Forelimb muscle (tissue), 1 donor: ENCODE data around the gene TMEM50A. TPM values are rescaled to one million over a fixed set of nuclear protein-coding genes. Genes with fewer than 3 reads are reported as not detected.
"Not testable (repeated sequence)": the region's sequence is repeated elsewhere in the genome, so short reads cannot be mapped to it uniquely, and the experiment has no call there.

Source experiments
- DNase-seq: peaks from one replicate; pipeline ENCODE4 v3.0.0-alpha.2; 2013; ENCODE audit warnings: low read depth
- polyA plus RNA-seq: library from polyadenylated mRNA; unstranded; fragments of 120-200 nt; gene quantifications from one replicate; pipeline ENCODE4 v1.2.1, GENCODE V29; 2013; ENCODE audit not compliant: insufficient read length

Gene TMEM50A
- polyA plus RNA-seq, 1 donor = 55.1 TPM

DNA sequence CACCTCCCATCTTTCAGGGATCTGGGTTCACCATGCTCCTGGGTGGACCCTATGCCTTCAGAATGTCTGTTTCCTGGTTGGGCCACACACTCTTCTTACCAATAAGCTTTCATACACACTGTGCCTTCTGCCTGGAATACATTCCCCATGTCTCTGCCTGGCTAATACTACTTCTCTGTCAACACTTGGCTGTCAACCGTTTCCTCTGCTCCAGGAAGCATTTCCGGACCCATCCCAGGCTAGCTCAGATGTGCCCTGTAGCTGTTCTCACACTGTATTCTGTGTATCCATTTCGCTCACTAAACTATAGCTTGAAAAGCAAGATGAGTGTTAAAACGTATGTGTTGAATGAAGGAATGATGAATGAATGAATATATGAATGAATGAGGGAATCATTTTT, 49.0 kb downstream of the TMEM50A start:
- DNase-seq = not testable (repeated sequence)

GRCh38 chr1:25388691-25389090, 50.6 kb downstream of the TMEM50A start:
- DNase-seq = not testable (repeated sequence)

DNA sequence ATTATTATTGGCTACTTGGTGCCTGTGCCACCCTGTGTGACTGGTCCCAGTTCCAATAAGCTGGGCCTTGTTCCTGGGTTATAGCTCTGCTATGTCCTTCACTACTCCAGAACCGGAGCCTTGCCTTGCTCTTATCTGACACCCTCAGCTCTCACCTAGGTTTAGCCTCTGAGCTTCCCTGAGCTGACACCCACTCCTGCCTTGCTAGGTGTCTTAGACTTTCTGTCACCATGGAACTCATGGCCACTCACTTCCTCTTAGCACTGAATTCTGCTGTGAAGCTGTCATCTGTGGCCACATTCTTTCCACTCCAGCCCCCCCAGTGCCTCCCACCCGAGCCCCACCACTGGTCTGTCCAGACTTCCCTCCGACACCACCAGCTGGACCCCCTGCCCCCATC, 51.6 kb downstream of the TMEM50A start:
- DNase-seq = not testable (repeated sequence)

DNA sequence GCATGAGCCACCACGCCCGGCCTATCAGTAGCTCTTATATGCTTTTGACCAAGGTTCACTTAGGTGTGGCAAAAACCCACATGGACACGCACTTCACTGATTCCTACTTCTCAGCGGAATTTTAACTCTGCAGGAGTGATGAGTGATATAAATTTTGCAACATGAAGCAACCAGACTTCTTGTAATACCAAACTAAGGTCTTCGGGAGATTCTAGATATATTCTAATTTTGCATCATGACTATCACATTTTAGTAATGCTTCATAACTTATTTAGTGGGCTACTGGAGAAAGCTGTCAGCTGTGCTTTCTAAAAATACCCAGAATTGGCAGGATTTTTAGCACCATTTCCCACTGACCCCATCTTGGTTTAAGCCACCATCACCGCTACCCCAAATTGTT, 54.7 kb downstream of the TMEM50A start:
- no peak for DNase-seq

- DNase-seq = not testable (repeated sequence)
Observed at GRCh38 chr1:25397549-25397948, 59.4 kb downstream of the TMEM50A start.

DNA sequence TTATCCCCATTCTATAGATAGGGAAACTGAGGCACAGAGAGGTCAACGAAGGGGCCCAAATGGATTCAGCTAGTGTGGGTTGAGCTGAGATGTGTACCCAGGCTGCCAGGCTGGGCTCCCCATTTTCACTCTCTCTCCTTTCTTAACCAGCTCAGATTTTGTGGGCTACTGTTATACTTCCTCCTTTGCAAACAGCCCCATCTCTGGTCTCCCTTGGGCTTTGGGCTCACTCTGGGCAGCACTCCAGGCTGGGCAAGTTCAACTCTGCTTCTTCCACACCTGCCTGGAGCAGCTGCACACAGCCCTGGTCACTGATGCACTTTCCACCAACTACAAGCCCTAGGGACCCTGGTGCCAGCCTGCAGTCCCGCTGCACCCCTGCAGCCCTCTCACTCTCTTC, 59.9 kb downstream of the TMEM50A start:
- not testable (repeated sequence) for DNase-seq

DNA sequence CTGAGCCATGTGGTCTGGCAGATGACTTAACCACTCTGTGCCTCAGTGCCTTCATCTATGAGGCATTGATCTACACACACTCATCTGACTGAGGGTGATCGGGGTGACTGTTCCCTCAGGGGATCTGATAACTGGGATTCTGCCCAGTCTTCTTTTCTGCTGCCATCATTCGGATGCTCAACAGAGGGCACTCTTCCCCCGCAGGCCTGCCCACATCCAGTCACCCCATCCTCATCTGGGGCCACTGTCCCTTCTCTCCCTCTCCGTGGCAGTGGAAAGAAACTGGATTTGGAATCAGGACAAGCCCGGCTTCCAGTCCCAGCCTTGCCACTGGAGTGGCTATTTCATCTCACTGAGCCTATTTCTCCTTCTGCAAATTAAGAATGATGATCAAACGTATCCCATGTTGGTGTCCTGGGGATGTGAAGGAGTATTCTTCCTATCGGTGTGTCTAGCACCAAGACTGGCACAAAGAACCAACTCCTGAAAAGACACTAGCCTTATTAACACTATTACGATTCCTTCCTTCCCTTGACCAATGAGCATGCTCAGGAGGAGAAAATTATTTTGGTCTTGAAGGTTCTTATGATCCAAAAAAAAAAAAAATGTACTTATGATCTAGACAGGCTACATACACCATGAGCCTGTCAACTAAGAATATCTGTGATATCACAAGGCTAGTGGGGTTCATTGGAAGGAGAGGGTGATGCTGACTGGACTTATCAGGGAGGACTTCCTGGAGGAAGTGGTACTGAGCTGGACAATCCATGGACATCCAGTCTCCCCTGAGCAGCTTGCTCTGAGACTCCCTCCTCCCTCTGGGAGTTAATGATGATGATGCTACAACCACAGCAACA, 65.0 kb downstream of the TMEM50A start:
- DNase-seq = not testable (repeated sequence)

DNA sequence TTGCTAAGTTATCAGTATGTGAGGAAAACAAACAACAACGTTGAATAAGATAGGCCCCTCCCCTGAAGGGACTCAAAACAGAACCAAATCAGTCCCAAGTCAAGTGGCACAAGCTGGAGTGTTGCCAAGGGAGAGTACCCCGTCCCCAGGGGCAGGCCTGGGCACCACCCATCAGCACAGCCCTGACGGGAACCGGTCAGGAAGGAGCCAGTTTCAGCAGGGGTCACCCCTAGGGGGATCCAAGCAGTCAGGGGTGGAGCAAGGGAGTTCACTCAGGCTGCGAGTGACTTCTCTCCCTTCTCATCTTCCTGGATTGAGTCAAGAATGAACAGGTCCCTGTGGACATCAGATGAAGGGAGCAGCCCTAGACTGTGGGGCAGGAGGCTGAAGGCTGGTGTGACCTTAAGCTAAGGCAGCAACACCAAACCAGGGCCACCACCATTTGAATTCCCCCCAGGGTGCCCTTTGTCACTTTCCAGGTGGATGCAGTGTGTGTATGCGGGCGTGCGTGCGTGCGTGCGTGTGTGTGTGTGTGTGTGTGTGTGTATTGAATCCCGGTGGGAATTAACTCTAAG, 67.7 kb downstream of the TMEM50A start:
- DNase-seq = not testable (repeated sequence)

- DNase-seq = not testable (repeated sequence)
Observed at GRCh38 chr1:25409641-25410427, 71.7 kb downstream of the TMEM50A start.

Other genes with a start within 250 kb of the TMEM50A start
- gene SYF2, start 105.8 kb upstream of the TMEM50A start, polyA plus RNA-seq = 56.5 TPM
- 68.6 TPM for gene RSRP1, start 90.9 kb upstream of the TMEM50A start, polyA plus RNA-seq
- 1.0 TPM for gene RHD, start 65.8 kb upstream of the TMEM50A start, polyA plus RNA-seq
- gene RHCE, start 82.5 kb downstream of the TMEM50A start, polyA plus RNA-seq = 0.53 TPM
- 18.1 TPM for gene MACO1, start 92.6 kb downstream of the TMEM50A start, polyA plus RNA-seq
- gene LDLRAP1, start 205.3 kb downstream of the TMEM50A start, polyA plus RNA-seq = 11.5 TPM